T-helper 17 cell (primary cell): ENCODE measurements around the gene PRCD. TPM values are rescaled to one million over a fixed set of nuclear protein-coding genes. Genes with fewer than 3 reads are reported as not detected.

ENCODE experiments used
- ATAC-seq: fragments of 150-1000 bp; cut with Tn5 transposase; 2 replicates; pipeline ENCODE4 v1.10.0; 2021; ENCODE audit warnings: mild to moderate bottlenecking, moderate library complexity
- DNase-seq, 3 donors: peaks; one replicate each; pipeline versions ENCODE4 v3.0.0 to v3.0.0-alpha.2; 2020 to 2021
- H3K9me3 ChIP-seq: one replicate; pipeline ENCODE4 v1.7.0; 2013; ENCODE audit warnings: low read length, mild to moderate bottlenecking; ENCODE audit not compliant: control insufficient read depth, poor library complexity, severe bottlenecking
- H3K27ac Mint-ChIP-seq: one replicate; pipeline ENCODE4 v1.8.0; 2022; ENCODE audit warnings: mild to moderate bottlenecking, moderate library complexity, mixed read lengths
- H3K27me3 Mint-ChIP-seq: one replicate; pipeline ENCODE4 v1.8.0; 2022; ENCODE audit warnings: mixed read lengths
- H3K36me3 Mint-ChIP-seq: one replicate; pipeline ENCODE4 v1.8.0; 2022; ENCODE audit warnings: low read depth, mixed read lengths
- H3K4me1 Mint-ChIP-seq: one replicate; pipeline ENCODE4 v1.8.0; 2022; ENCODE audit warnings: mild to moderate bottlenecking, mixed read lengths
- H3K4me3 Mint-ChIP-seq: one replicate; pipeline ENCODE4 v1.8.0; 2022; ENCODE audit warnings: mild to moderate bottlenecking, moderate library complexity, mixed read lengths
- total RNA-seq, 4 donors: library from RNA in 2 of 4; stranded (reverse) in 2 of 4; gene quantifications; one replicate each; pipeline ENCODE4 v1.2.3 and lab custom pipeline; 2022 to 2026

The PRCD gene
- total RNA-seq, 2 donors from 2014 or later: 1.1 TPM; not detected in 1

GRCh38 chr17:76535788-76536510 lies 3.9 kb upstream of the PRCD start:
- Mint-ChIP-seq H3K4me3 (no peak overlapping the region), H3K27me3 (peaks cover 26% of the 10 kb centered on the region), H3K36me3 (peaks cover 3% of the 10 kb centered on the region), H3K27ac (no peak overlapping the region), H3K4me1 (peaks cover 2% of the 10 kb centered on the region)
- no peaks in the 10 kb centered on the region for H3K9me3 ChIP-seq
- no peak for DNase-seq
- no peak for ATAC-seq

GRCh38 chr17:76536511-76537287 lies 3.1 kb upstream of the PRCD start:
- peaks cover 31% of the 10 kb centered on the region for H3K27me3 Mint-ChIP-seq
- H3K4me3 Mint-ChIP-seq: no peak overlapping the region
- peaks cover 3% of the 10 kb centered on the region for H3K36me3 Mint-ChIP-seq

DNA sequence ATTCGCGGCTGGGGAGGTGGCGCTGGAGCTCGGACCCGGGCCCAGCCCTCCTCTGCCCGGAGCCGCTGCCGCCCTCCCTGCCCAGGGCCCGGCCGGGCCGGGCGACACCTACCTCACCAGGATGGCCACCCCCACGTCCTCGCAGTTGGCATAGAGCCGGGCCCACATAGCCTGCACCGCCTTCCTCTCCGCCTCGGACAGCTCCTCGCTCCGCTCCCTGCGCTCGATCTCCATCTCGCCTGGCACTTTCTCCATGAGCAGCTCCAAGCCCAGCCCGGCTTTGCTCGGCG lies 2.6 kb upstream of the PRCD start:
- Mint-ChIP-seq H3K27me3 (peaks cover 37% of the 10 kb centered on the region), H3K27ac (no peak overlapping the region), H3K4me1 (peaks cover 2% of the 10 kb centered on the region), H3K36me3 (peaks cover 3% of the 10 kb centered on the region), H3K4me3 (no peak overlapping the region)
- H3K9me3 ChIP-seq: no peaks in the 10 kb centered on the region
- DNase-seq (no peak), ATAC-seq (peak; percentile 11)

More at GRCh38 chr17:76536511-76537287, 3.1 kb upstream of the PRCD start:
- no peak overlapping the region for H3K27ac Mint-ChIP-seq
- ATAC-seq (no peak), DNase-seq (no peak)
- peaks cover 2% of the 10 kb centered on the region for H3K4me1 Mint-ChIP-seq
- no peaks in the 10 kb centered on the region for H3K9me3 ChIP-seq

DNA sequence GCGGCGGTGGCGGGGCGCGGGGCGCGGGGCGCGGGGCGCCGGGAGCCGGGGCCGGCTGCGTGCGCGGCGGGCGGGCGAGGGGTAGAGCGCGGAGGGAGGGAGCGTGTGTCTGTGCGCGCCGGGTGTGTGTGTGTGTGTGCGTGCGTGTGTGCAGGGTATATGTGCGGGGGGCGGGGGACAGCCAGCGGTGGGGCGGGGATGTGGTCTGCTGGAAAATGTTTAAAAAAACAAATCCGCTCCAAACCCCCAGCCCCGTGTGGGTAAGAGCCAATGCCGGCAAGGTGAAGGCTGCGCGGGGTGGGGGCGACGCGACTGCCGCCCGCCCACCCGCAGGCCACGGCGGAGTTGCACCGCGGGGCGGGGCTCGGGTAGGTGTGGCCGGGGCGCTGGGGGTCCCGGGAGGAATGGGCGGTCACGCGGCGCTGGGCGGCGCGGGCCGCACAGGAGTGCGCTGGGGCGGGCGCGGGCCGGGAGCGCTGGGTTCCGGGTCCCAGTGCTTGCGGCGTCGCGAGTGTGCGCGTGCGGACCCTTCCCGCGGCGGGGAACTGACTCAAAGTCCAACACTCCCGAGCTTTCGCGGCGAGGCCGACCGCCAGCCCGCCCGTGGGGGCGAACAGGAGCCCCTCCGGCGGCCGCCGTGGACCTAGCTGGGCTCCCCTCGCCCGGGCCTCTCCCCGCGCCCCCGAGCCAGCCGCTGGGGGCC lies 2.1 kb upstream of the PRCD start, which contains the start of gene CYGB:
Gene CYGB (minus strand): TSS at position 132 of the 703 bp plus-strand sequence. CDS start 167 bp downstream, outside the sequence.
- H3K4me3 Mint-ChIP-seq: peak within 1 kb of the TSS; percentile 58
- H3K27ac Mint-ChIP-seq: no peak within 1 kb of the TSS
- peak; percentile 54 for ATAC-seq

DNA sequence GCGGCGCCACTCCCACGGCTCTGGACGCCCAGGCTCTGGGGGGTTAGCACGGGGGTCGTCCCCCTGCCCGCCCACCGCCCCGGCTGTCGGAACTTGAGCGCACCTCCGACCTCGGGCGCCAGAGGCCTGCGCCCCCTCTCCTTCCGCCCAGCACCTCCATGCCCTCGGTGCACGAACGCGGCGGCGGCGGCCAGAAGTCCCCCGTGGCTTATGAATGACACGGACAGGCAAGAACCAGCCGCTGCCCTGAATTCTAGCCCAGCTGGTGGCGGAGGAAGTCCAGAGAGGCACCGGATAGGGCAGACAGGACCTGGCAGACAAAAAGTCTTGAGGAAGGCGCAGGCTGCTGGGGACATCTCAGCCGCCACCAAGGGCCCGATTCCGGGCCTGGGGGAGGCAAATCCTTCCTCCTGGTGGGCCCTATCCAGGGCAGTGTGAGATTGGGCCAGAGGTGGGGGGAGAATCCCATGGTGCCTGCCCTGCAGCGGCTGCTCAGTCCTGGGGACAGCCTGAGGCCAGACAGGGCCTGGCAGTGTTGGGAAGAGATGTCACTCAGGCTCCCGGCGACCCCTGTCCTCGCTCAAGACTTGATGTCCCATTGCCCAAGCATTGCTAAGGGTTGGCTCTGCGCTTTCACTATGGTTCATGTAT lies 1.4 kb upstream of the PRCD start:
- no peak overlapping the region for H3K27ac Mint-ChIP-seq
- peaks cover 3% of the 10 kb centered on the region for H3K36me3 Mint-ChIP-seq
- H3K27me3 Mint-ChIP-seq: peaks cover 40% of the 10 kb centered on the region
- ATAC-seq (no peak), DNase-seq (no peak)
- H3K4me3 Mint-ChIP-seq: peak overlapping the region; percentile 58
- H3K4me1 Mint-ChIP-seq: peaks cover 2% of the 10 kb centered on the region
- no peaks in the 10 kb centered on the region for H3K9me3 ChIP-seq

More for the DNA sequence above, 2.1 kb upstream of the PRCD start, which contains the start of gene CYGB:
- no peak for DNase-seq
- Mint-ChIP-seq H3K36me3 (peaks cover 3% of the 10 kb centered on the region), H3K4me1 (peaks cover 2% of the 10 kb centered on the region), H3K27me3 (peaks cover 39% of the 10 kb centered on the region)
- no peaks in the 10 kb centered on the region for H3K9me3 ChIP-seq

- H3K27ac Mint-ChIP-seq: no peak overlapping the region
- DNase-seq (no peak), ATAC-seq (no peak)
- peaks cover 45% of the 10 kb centered on the region for H3K27me3 Mint-ChIP-seq
- H3K9me3 ChIP-seq: no peaks in the 10 kb centered on the region
- H3K4me1 Mint-ChIP-seq: peaks cover 3% of the 10 kb centered on the region
- H3K4me3 Mint-ChIP-seq: peak overlapping the region; percentile 58
- H3K36me3 Mint-ChIP-seq: peaks cover 3% of the 10 kb centered on the region
Observed at GRCh38 chr17:76538941-76539570, 788 bp upstream of the PRCD start.

GRCh38 chr17:76540381-76541300 lies 797 bp downstream of the PRCD start:
- Mint-ChIP-seq H3K36me3 (no peaks in the 10 kb centered on the region), H3K4me3 (no peak overlapping the region), H3K27ac (no peak overlapping the region), H3K4me1 (peaks cover 4% of the 10 kb centered on the region), H3K27me3 (peaks cover 39% of the 10 kb centered on the region)
- no peaks in the 10 kb centered on the region for H3K9me3 ChIP-seq
- DNase-seq: no peak
- ATAC-seq: peak; percentile 55

GRCh38 chr17:76541739-76542454 lies 2.1 kb downstream of the PRCD start:
- Mint-ChIP-seq H3K4me1 (peaks cover 7% of the 10 kb centered on the region), H3K36me3 (no peaks in the 10 kb centered on the region), H3K27me3 (peaks cover 39% of the 10 kb centered on the region), H3K4me3 (no peak overlapping the region), H3K27ac (peak overlapping the region; percentile 11)
- ATAC-seq (no peak), DNase-seq (no peak)
- no peaks in the 10 kb centered on the region for H3K9me3 ChIP-seq

GRCh38 chr17:76542566-76542971 lies 2.7 kb downstream of the PRCD start:
- peaks cover 8% of the 10 kb centered on the region for H3K4me1 Mint-ChIP-seq
- no peaks in the 10 kb centered on the region for H3K9me3 ChIP-seq
- H3K4me3 Mint-ChIP-seq: no peak overlapping the region
- ATAC-seq: no peak
- peak overlapping the region; percentile 11 for H3K27ac Mint-ChIP-seq
- peaks cover 39% of the 10 kb centered on the region for H3K27me3 Mint-ChIP-seq
- DNase-seq: no peak
- no peaks in the 10 kb centered on the region for H3K36me3 Mint-ChIP-seq

GRCh38 chr17:76542984-76543383 lies 3.1 kb downstream of the PRCD start:
- peaks cover 8% of the 10 kb centered on the region for H3K4me1 Mint-ChIP-seq
- no peak overlapping the region for H3K27ac Mint-ChIP-seq
- no peaks in the 10 kb centered on the region for H3K9me3 ChIP-seq
- H3K4me3 Mint-ChIP-seq: no peak overlapping the region
- DNase-seq: no peak
- peaks cover 39% of the 10 kb centered on the region for H3K27me3 Mint-ChIP-seq
- no peak for ATAC-seq
- H3K36me3 Mint-ChIP-seq: no peaks in the 10 kb centered on the region

GRCh38 chr17:76543482-76543825 lies 3.6 kb downstream of the PRCD start:
- Mint-ChIP-seq H3K27ac (no peak overlapping the region), H3K4me1 (peaks cover 8% of the 10 kb centered on the region), H3K36me3 (no peaks in the 10 kb centered on the region), H3K27me3 (peaks cover 39% of the 10 kb centered on the region), H3K4me3 (no peak overlapping the region)
- no peaks in the 10 kb centered on the region for H3K9me3 ChIP-seq
- DNase-seq (no peak), ATAC-seq (no peak)
